ENCODE data around the gene MAML3. TPM values are rescaled to one million over a fixed set of nuclear protein-coding genes. Genes with fewer than 3 reads are reported as not detected.

Gene MAML3
- total RNA-seq, 1 donor from 2014 or later, result 8.0 TPM

DNA sequence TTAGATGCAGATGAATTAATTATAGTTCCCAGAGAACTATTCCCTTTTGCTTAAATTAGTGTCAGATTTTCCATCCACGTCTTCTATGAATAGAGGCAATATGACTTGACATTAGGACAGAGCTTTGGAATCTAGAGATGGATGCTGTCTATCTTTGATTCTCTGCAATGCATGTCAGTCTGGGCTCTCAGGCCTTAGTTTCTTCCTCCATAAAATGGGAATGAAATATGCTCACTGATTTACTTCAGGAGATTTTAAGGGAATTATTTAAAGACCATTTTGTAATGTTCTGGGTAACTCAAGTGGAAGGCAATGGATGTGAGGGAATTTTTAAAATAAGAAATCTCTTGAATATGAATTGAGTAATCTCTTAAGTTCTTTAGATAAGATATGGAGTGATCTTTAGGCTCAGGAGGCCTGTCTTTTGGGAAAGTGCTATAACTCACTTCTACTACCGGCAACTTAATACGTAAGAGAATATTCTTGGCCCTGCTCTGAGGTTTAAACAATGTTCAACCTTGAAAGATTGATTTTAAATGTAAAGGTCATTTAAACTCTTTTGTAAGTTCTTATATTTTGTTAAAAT is 459.4 kb downstream of the MAML3 start:
- peaks cover 21% of the 10 kb centered on the region for H3K36me3 Mint-ChIP-seq (ENCODE audit: unreplicated experiment)

DNA sequence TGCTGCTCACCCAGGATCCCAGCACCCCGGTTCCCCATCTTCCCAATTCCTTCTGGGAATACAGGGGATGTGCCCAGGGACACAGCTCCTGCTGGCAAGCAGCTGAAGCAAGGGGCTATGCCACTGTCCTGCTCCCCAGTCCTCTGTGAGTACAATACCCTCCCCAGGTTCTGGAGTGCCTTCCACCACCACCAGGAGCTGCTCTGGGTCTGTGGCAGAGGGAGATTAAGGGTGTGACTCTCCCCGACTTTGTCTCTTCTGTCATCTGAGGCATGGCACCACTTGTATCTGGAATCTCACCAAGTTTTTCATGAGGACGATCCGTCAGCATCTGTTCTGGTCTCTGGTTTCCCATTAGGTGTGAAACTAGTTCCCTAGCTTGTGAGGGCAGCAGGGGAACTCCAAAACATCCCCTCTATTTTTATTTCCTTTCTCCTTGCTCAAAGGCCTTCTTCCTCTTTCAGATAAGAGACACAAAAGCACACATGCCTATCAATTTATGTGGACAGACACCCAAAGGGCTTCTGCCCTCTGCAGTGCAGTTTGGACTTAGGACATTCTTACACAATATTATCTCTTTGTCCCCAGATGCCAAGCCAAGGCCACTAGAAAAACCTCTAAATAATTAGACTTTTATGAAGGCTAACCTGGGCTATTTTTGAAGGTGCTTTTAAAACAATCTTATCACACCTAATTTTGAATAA is 461.5 kb downstream of the MAML3 start:
- peaks cover 16% of the 10 kb centered on the region for H3K36me3 Mint-ChIP-seq (ENCODE audit: unreplicated experiment)
- H3K4me1 Mint-ChIP-seq (ENCODE audit: unreplicated experiment), result no peaks in the 10 kb centered on the region
- no peak for DNase-seq (ENCODE audit: extremely low spot score, unreplicated experiment)
- H3K27me3 Mint-ChIP-seq (ENCODE audit: unreplicated experiment), result no peaks in the 10 kb centered on the region
- no peak overlapping the region for H3K27ac Mint-ChIP-seq (ENCODE audit: unreplicated experiment)
- H3K4me3 Mint-ChIP-seq (ENCODE audit: unreplicated experiment), result no peak overlapping the region
- peaks cover 12% of the 10 kb centered on the region for H3K9me3 Mint-ChIP-seq (ENCODE audit: unreplicated experiment)
- TF ChIP-seq, protein P1, sequence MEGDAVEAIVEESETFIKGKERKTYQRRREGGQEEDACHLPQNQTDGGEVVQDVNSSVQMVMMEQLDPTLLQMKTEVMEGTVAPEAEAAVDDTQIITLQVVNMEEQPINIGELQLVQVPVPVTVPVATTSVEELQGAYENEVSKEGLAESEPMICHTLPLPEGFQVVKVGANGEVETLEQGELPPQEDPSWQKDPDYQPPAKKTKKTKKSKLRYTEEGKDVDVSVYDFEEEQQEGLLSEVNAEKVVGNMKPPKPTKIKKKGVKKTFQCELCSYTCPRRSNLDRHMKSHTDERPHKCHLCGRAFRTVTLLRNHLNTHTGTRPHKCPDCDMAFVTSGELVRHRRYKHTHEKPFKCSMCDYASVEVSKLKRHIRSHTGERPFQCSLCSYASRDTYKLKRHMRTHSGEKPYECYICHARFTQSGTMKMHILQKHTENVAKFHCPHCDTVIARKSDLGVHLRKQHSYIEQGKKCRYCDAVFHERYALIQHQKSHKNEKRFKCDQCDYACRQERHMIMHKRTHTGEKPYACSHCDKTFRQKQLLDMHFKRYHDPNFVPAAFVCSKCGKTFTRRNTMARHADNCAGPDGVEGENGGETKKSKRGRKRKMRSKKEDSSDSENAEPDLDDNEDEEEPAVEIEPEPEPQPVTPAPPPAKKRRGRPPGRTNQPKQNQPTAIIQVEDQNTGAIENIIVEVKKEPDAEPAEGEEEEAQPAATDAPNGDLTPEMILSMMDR (IDR thresholded peaks at IDR 0.05), result no peak

More for the DNA sequence above, 459.4 kb downstream of the MAML3 start:
- no peak overlapping the region for H3K4me3 Mint-ChIP-seq (ENCODE audit: unreplicated experiment)
- TF ChIP-seq, protein P1 (IDR thresholded peaks at IDR 0.05), result no peak
- no peak for DNase-seq (ENCODE audit: extremely low spot score, unreplicated experiment)
- H3K27me3 Mint-ChIP-seq (ENCODE audit: unreplicated experiment), result no peaks in the 10 kb centered on the region
- peaks cover 12% of the 10 kb centered on the region for H3K9me3 Mint-ChIP-seq (ENCODE audit: unreplicated experiment)
- H3K4me1 Mint-ChIP-seq (ENCODE audit: unreplicated experiment), result no peaks in the 10 kb centered on the region
- H3K27ac Mint-ChIP-seq (ENCODE audit: unreplicated experiment), result no peak overlapping the region

DNA sequence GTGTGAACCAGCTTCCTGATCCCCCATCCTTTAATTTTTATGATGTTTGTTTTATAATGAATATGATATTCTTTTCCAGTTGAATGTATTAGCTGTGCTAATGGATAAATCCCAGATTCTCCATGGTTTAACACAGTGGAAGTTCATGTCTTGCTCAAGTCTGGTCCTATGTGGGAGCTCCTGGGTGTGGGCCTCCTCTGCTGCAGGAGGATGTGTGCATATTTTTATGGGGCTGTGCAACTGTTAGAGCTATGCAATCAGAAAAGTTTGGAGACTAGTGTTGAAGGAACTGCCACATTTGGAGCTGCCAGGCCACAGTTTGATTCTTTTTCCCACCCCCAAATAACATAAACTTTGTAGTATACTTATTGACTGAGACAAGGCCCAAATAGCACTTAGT is 463.6 kb downstream of the MAML3 start:
- H3K4me3 Mint-ChIP-seq (ENCODE audit: unreplicated experiment), result no peak overlapping the region
- peaks cover 5% of the 10 kb centered on the region for H3K36me3 Mint-ChIP-seq (ENCODE audit: unreplicated experiment)
- no peaks in the 10 kb centered on the region for H3K27me3 Mint-ChIP-seq (ENCODE audit: unreplicated experiment)
- no peaks in the 10 kb centered on the region for H3K9me3 Mint-ChIP-seq (ENCODE audit: unreplicated experiment)
- no peak for DNase-seq (ENCODE audit: extremely low spot score, unreplicated experiment)
- TF ChIP-seq, protein P1 (IDR thresholded peaks at IDR 0.05), result no peak
- no peaks in the 10 kb centered on the region for H3K4me1 Mint-ChIP-seq (ENCODE audit: unreplicated experiment)
- H3K27ac Mint-ChIP-seq (ENCODE audit: unreplicated experiment), result no peak overlapping the region

DNA sequence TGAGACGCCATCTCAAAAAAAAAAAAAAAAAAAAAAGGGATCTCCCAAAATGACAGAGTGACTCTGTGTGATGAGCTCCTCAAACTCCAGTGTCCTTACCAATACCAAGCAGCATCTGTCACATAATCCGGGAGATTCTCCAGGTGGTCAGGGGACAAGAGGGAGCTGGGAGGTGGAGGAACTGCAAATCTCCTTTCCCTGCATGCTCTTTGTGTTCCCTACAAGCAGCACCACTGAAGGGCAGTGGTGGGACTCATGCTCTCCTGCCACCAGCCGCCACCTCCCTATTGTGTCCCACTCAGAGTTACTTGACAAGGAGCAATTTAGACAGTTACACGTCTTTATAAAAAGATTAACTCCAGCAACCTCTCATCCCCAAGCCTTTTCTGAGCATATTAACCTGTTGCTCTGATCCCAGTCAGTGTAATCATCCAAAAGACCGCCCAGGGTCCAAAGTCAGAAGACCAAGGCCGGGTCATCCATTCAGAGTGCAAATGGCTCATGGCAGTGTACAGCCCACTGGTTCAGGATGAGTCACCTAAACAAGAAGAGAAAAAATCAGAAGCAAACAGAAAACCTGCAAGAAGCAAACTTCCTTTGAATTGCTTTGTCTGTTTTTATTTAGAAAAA is 464.8 kb downstream of the MAML3 start:
- Mint-ChIP-seq H3K4me1 (ENCODE audit: unreplicated experiment) (no peaks in the 10 kb centered on the region), H3K9me3 (ENCODE audit: unreplicated experiment) (no peaks in the 10 kb centered on the region), H3K27me3 (ENCODE audit: unreplicated experiment) (no peaks in the 10 kb centered on the region), H3K4me3 (ENCODE audit: unreplicated experiment) (no peak overlapping the region), H3K27ac (ENCODE audit: unreplicated experiment) (no peak overlapping the region), H3K36me3 (ENCODE audit: unreplicated experiment) (peaks cover 8% of the 10 kb centered on the region)
- TF ChIP-seq, protein P1 (IDR thresholded peaks at IDR 0.05), result no peak
- no peak for DNase-seq (ENCODE audit: extremely low spot score, unreplicated experiment)

DNA sequence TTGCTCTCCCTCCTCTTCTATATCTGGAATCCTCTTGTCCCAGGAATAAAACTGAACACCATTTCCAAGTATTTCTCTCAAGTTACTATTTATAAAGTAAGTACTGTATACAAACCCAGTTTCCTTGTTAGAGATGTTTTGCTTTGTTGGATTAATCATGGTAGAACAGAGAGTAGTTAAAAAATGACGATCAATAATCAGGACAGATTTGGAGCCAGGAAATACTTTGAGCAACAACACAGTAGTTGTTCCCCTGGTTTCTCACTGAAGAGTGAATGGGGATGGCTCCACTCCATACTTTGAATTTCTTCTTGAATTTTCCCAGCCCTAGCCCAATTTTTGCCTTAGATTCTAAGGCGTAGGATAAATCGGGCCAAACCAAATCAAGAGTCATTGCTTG is 467.0 kb downstream of the MAML3 start:
- H3K27me3 Mint-ChIP-seq (ENCODE audit: unreplicated experiment), result no peaks in the 10 kb centered on the region
- H3K27ac Mint-ChIP-seq (ENCODE audit: unreplicated experiment), result no peak overlapping the region
- H3K4me1 Mint-ChIP-seq (ENCODE audit: unreplicated experiment), result peaks cover 8% of the 10 kb centered on the region
- no peak for DNase-seq (ENCODE audit: extremely low spot score, unreplicated experiment)
- TF ChIP-seq, protein P1 (IDR thresholded peaks at IDR 0.05), result no peak
- no peaks in the 10 kb centered on the region for H3K9me3 Mint-ChIP-seq (ENCODE audit: unreplicated experiment)
- no peak overlapping the region for H3K4me3 Mint-ChIP-seq (ENCODE audit: unreplicated experiment)
- peaks cover 14% of the 10 kb centered on the region for H3K36me3 Mint-ChIP-seq (ENCODE audit: unreplicated experiment)
